Neural progenitor cell (in vitro differentiated cells): Measurements from ENCODE around the gene RPL9.

Experiments used
- CTCF ChIP-seq: fragments of 200-600 bp; sonication (generic); IDR thresholded peaks from 2 replicates; pipeline ENCODE4 v1.5.1; 2017; ENCODE audit warnings: antibody characterized with exemption, mild to moderate bottlenecking
- EZH2 ChIP-seq: fragments of 200-600 bp; sonication (generic); IDR thresholded peaks from 2 replicates; pipeline ENCODE4 v1.6.1; 2017; ENCODE audit warnings: antibody characterized with exemption, mild to moderate bottlenecking, moderate library complexity
- EZH2phosphoT487 ChIP-seq: fragments of 200-600 bp; sonication (generic); IDR thresholded peaks from 2 replicates; pipeline ENCODE4 v1.6.1; 2017; ENCODE audit warnings: antibody characterized with exemption

GRCh38 chr4:39435659-39436563, 22.8 kb downstream of the RPL9 start:
- TF ChIP-seq CTCF (peak; percentile 48), EZH2 (no peak), EZH2phosphoT487 (no peak)
